Activated T-cell treated with anti-CD3 and anti-CD28 coated beads, Interleukin-2, amount 50 U/mL, for 48 hours (primary cell): ENCODE data around the gene CCNQ.
A peak's percentile ranks its signal among the peaks of the same experiment; 100 is the strongest.

Source experiments
- DNase-seq, 2 experiments: peaks; one replicate each; pipeline ENCODE4 v3.0.0-alpha.2; 2020

CCNQ gene

DNA sequence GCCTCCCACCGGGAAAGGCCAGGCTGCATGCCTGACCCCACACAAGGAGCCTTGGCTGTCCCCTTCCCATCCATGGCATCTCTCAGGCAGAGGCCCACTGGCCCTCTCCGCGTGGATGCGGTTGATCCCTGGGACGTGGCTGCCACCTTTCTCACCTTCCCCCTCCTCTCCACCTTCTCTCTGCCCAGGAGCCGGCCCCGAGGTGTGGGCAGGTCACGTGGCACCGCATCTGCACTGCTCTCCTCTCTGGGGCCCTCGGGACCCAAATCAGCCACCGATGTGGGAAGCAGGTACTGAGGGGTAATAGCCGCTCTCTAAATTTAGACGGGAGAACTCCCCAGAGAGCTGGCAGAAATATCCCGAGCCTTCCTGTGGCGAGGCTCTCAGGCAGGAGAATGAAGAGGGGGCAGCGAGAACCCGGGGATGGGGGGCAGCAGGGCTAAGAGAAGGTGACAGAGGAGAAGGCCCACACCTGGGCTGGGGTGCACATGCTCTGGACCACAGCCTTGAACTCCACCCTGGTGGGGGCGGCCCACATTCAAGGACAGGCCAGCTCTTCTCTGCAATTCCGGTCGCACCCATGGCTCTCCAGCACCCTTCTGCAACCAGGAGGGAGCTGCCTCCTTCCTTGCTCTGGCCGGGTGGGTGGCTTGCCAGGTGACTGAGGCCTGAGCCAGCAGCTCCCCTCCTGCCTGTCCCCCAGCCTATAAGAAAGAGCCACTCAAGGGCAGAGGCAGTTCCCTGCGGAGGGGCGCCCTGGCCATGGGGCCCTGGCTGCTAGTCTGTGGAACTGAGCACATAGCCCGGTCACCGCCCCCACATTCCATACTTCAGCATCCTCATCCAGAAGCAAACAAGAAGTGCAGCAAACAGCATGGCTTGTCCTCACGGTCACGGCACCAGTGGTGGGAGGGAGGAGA lies 38.4 kb upstream of the CCNQ start:
- DNase-seq = no peak

DNA sequence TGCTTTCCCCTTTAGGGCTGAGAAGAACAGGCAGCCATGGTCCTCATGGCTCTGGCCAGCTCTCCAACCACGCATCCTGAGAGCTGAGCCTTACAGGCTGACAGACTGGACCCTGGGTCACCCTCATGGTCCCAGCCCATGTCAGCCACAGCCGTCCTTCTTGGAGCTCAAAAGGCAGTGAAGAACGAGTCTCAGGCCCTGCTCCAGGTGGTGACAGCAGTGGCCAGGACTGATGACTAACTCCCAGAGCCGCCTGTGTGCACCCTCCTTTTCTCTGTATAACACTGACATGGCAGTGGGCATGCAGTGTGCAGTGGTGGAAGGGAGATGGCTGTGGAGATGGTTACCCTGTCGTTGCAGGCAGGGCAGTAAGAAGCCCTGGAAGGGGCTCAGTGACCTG lies 37.8 kb upstream of the CCNQ start:
- DNase-seq = no peak

DNA sequence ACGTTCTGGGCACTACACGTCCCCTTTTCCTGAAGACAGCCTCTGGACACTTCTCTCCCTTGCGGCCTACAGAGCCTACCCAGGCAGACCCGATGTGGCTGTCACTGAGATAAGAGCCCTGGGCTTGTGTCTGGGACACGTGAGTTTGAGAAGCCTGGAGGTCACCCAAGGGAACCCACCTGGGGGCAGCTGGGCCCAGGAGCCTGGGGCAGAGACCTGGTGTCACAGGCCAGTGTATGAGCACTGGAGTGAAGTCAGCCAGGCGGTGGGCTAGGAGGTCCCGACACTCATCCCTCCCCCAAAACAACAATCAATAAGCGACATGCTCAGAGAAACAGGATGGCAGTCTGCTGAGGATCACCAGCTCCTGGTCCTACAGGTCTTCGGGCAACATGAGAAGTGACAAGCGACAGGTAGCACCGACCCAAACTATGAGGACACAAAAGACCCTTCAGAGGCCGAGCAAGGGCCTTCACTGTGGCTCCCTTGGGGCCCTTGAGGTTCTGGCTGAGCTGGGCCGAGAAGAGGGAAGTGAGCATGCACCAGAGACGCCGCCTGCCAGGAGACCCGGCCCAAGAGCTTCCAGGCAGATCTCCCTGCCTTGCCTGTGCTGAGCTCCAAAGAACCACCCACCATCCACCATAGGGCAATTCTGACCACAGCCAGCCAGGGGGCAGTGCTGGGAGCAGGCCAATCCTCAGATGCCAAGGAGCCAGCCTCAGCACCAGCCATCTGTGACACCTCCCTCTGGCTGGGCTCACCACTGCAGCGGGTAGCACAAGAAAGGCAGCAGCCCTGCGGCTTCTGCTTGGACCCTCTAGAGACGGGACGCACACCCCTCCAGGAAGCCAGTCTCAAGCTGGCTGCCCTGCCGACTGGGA lies 37.1 kb upstream of the CCNQ start:
- peak in 1 of 2 experiments; percentile 54 for DNase-seq

DNA sequence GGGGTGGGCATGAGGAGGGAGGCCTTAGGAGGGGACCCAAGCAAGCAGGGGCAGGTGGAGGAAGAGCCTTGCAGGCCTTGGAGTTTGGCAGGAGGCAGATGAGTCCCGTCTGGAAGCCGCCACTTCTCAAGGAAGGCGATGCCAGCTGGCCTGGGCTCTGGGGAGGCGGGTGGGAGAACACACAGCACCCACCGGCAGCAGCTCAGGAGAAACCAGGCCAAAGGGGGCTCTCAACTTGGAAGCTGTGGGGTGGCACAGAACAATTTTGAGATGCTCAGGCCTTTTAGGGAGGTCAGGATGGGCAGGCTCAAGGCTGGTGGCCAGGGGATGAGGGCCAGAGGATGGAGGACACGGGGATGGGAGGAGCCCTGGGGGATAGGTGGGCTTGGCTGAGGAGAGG lies 36.4 kb upstream of the CCNQ start:
- DNase-seq = no peak

DNA sequence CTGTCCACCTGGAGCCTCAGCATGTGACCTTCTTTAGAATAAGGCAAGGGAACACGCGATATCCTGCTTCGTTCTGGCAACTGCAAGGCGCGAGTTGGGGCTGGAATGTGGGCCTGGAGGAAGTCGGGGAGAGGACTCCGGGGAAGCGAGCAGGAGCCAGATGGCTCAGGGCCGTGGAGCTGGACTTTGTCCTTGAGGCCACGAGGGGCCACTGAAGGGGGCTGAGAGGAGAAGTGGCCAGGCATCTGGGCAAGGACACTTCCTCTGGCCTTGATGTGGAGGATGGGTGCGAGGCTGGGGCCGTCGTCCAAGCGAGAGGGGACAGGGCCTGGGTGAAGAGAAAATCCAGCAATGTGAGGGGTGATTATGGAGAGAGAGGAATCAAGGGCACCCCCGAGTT lies 35.9 kb upstream of the CCNQ start:
- DNase-seq = no peak

DNA sequence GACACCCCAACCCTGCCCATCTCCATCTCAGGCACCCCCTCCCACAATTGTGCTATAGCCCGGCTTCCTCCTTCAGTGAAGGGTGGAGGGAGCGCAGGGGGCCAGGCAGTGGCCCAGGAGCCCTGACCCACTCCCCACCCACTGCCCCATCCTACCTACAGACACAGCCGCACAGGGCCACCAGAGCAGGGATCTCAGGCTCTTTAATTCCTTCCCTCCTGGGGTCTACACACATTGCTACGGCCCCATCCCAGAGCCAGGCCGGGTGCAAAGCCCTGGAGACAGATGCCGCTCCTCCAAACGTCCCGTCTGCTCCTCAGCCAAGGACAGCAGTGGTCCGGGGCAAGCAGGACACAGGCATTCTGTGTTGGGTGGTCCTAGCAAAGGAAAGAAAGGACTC lies 35.3 kb upstream of the CCNQ start:
- no peak for DNase-seq

DNA sequence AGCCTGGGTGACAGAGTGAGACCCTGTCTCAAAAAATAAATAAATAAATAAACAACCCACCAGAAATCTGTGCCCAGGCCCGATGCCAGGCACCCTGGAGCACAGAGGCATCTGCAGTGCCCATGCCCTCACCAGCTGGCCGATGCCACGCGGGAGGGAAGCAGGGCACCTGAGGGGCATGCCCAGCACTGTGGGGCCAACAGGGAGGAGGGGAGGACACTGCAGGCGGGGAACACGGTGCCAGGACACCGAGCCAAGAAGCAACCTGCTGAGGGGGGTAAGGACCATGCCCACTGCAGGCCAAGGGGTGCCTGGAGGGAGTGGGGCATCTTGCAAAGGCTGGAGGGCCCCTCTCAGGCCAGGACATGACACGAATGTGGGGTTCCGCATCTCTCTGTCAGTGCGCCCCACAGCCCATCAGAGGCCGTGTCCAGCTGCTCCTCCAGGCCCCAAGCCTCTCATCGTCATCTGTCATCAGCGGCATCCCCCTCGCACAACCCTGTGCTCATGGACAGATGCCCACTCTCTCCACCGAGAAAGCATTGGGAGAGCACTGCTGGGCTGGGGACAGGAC lies 34.8 kb upstream of the CCNQ start:
- DNase-seq = no peak

DNA sequence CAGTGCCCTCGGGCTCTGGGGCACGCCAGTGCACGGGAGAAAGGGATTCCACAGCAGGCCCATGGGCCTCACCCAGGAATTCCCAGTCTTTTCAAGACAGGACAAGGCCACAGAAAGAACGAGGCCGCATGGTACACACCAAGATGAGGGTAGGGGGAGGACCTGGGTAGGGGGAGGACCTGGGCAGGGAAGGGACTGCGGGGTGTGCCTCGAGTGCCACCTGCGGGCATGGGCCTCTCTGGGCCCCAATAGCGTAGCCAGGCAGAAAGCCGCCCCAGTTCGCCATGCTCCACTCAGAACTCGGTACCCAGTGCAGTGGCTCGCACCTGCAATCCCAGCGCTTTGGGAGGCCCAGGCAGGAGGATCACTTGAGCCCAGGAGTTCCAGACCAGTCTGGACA lies 34.1 kb upstream of the CCNQ start:
- no peak for DNase-seq

DNA sequence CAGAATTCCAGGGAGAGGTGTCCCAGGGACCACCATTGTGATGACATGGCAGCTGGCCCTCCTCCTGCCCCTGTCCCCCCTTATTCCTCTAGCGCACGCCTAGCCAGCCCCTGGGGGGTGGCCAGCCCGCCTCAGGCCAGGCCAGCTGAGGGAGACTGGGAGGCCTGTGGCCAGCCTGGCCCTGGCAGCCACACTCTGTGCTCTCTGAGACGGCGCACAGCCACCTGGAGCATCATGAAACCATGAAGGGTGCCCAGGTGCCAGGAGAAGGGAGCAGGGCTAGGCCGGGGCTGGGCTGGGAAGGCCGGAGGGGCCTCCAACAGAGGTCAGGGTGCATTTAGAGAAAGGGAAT lies 33.6 kb upstream of the CCNQ start:
- DNase-seq = no peak

DNA sequence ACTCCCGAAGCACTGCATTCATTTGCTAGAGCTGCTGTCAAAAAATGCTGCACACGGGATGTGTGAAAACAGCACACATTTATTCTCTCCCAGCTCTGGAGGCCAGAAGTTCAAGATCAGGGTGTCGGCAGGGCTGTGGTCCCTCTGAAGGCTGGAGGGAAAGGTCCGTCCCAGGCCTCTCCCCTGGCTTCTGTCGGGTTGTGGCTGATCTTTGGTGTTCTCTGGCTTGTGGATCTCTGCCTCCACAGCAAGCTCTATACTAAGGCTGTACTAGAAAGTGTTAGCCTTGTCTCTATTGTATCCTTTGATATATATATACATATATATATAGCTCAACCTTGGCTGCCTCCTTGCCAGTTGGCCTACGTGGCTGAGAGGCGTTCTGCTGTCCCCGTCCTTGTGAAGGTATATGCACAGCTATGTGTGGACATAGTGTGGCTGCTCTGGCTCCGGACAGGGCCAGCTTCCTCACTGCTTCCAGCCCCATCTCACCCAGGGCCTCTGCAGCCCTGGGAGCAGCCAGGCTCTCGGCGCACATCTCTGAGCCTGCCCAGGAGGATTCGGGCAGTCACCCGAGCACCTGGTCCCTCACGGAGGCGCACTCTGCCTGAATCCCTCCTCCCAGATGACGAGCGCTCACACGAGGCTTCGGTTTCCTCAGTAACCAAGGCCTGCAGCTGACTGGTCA lies 33.1 kb upstream of the CCNQ start:
- DNase-seq = no peak

DNA sequence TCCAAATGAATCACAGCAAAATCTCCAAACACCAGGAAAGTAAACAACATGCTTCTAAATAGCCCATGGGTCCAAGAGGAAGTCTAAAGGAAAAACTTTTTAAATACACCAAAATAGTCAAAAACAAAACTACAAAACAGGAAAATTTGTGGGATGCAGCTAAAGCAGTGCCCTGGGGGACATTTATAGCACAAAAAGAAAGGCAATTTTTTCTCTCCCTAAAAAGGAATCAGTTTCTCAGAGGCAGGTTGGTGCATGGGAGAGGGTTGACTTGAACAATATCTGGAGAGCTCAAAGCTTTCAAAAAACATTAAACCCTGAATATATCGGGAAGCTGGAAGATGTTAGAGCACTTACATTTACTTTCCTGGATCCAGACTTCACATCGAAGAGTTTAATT lies 32.4 kb upstream of the CCNQ start:
- DNase-seq = no peak

DNA sequence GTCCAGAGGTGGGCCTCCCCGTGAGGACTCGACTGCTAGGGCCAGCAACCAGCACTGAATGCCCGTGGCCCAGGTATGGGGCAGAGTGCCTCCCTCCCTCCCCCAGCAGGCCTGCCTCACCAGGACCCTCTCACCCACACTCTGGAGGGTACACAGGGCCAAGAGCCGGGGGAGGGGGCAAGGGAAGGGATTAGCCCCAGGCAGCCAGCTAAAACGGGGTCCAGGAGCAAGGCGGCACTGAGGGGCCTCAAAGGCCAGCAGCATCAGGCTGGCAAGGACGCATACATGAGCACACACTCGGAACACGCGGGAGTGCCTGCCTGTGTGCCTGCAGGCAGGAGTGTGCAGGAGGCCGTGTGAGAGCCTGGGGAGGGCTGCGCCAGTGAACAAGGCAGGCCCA lies 29.7 kb upstream of the CCNQ start:
- DNase-seq = no peak

DNA sequence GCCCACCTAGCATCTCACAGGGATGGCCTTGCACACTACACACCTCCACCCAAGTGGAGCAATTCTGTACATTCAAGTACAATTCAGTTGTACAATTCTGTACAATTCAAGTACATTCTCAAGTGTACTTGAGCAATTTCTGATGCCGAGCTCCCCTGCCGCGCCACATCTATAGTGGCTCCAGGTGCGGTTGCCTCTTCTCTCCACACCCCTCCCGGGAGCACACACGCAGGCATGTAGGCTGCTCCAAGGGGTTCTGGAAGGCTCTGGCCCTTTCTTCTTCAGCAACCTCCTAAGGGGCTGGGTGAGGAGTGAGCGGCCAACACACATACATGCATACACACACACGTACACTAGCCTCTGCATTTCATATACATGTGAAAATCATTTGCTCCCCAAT lies 29.2 kb upstream of the CCNQ start:
- DNase-seq = no peak

DNA sequence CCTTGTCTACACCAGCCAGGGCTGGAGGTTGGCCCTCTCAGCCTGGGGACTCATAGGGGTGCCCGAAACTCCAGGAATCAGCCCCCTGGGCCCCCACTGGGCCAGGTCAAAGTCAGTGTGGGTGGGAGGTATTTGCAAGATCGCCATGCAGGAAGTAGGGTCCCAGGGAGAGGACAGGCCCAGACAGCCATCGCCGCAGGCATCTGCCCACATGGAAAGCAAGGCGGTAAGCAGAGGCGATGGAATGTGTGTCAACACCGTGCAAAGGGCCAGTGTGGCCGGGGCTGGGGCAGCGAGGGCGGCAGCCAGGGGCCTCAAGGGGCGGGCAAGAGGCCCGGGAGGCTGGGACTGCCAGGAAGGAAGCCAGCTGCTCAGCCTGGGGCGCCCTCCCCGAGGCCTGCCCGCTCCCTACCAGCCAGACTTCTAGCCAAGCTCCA lies 28.8 kb upstream of the CCNQ start:
- no peak for DNase-seq

DNA sequence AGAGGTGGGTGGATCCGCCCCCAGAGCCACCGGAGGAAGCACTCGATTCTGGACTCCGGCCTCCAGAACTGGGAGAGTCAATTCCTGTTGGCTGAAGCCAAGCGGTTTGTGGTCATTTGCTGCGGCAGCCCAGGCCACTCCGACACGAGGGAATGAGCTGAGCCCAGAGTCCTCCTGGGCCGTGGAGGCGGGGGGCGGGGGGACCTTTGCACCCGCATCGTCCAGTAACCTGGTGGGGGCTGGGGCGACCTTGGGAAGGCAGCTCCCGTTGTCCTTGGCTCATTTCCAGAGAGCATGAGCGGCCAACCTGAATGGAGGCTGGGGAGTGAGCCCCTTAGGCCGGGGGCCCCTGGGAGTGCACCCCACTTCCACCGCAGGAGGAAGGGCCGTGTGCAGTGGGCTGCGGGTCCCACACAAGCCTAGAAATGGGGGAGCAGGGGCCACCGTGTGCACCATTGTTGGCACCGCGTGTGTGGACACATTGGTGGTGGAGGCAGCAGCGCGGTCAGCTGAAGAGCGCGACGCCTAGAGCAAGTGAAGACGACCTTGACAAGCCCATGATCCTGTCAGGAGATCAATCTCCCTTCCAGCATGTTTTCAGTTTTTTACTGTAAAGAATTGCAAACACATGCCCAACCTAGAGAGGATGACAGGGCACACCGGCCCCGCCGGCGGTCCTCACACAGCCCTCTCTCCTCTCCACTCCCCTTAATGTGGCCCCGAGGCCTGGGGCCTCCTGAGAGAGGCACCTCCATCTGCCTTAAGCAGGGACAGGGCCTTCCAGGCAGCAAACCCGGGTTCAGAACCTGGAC lies 28.1 kb upstream of the CCNQ start:
- no peak for DNase-seq

DNA sequence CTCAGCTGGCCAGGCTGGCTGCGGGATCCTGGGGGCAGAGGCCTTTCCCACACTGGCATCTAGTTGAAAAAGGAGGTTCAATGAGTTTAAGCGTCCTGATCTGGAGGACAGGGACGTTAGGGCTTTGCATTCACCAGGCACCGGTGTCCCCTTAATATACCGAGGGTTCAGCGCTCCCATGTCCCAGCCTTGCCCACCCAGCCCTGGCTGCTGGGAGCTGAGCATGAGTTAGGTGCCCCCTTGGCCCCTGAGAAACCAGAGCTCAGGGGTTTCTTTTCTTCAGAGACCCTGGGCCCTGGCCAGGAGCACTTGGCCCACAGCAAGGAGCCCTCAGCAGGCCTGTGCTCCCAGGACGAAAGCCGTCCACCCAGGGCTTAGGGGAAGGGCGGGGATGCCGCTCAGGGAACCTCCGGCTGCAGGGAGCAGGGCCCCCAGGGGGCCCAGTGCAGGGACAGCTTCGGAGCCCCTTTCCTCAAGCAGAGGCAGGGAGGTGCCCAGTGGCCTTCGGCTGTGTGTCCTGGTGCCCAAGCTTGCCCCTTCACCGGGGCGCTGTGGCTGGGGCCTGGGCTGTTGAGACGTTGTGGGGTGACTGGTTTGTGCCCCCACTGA lies 27.2 kb upstream of the CCNQ start:
- no peak for DNase-seq

DNA sequence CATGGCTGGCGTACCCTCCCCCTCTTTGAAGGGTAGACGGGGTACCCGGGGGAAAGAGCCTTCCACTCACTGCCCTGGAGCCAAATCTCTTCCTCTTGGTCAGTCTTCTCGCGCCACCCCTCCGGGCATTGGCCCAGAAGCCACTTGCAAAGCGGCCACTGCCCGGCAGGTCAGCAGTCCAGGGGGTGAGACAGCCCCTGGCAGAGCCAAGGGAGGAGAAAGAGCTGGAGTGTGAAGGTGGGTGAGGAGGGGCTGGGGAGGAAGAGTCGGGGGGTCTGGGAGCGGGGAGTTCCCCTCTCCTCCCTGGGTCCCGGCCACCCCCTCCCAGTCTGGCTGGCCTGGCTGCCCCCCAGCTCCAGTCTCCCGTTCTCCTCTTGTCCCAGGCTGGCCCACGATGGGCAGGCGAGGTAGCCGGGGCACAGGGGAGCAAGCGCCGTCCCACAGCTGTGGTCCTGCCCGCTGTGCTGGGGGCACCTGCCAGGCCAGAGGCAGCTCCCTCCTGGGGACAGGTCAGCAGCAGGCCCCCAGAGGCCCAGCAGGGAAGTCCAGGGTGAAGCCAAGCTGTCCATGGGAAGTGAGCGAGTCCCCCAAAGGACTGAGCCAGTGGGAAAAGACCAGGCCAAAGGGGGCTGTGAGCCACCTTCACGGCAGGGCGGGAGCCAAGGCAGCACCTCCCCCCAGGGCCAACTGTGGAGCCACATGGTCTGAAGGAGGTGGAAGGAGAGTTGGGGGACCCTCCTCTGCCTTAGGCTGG lies 26.5 kb upstream of the CCNQ start:
- no peak for DNase-seq

DNA sequence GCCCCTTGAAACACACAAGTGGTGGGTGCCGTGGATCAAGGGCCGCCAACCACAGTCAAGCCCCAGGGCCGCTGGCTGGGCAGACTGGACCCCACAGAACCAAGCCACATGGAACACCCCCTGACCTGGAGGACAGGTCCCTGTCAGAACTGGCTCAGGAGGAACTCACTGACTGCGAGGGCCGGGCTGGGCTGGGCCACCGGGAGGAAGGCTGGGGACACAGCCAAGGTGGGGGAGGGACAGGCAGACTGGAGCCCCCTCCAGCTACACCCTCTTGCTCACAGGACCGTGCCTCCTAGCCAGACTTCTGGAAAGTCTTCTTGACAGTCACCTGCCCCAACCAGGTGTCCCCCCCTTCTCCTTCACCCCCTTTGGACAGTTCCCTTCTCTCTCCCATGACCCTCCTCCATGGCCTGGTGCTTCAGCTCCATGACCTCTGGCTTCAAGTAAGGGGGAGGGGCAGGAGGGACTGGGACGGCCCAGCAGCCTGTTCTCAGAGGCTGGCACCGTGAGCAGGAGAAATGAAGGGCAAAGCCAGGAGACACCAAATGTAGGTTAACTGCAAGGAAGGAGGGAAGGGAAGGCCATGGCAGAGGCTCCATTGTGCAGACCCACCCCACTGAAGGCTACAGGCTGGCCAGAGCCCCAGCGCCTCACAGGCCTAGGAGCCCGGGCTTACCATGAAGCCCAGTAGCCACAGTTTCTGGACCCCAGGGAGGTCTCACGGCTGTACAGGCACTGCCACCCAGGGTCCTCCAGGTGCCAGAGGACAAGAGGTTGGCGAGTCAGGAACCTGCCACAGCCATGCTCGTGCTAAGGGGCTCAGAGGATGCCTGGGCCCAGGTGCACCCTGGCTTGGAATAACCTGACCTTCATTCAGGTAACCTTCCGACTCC lies 25.5 kb upstream of the CCNQ start:
- DNase-seq = no peak

DNA sequence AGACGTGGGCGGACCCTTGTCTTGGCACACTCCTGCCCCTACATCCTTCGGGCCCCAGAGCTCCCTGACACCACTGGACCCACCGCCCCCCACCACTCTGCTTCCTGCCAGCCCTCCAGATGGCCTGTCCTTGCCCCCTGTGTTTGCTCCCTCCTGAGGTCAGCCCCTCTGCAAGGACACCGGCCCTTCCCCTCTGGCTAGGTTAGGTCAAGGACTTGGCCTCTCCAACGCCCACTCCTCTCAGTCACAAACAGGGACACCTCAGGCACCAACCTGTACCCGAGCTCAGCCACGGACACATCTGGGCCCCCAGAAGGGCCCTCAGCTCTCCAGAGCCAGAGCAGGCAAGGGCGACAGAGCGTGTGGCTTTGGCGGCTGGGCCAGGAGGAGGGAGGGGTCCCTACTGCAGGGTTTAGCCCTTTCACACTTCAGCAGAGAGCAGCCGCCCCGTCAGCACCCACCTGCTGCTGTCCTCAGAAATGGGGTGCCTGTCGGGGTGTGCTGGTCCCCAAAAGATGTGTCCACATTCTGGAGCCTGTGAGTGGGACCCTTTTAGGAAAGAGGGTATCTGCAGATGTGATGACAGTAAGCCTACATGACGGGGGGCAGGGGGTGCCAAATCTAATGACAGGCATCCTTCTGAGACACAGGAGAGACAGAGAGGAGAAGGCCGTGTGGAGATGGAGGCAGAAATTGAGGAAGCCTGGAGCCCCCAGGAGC lies 24.5 kb upstream of the CCNQ start:
- no peak for DNase-seq
